B cell (primary cell): ENCODE results near the gene DAB1. TPM values are rescaled to one million over a fixed set of nuclear protein-coding genes. Genes with fewer than 3 reads are reported as not detected.

Experiments used
- ATAC-seq: fragments of 200-7000 bp; cut with Tn5 transposase; one replicate; pipeline ENCODE4 v1.10.0; 2021; ENCODE audit warnings: low read depth, mild to moderate bottlenecking, moderate number of reproducible peaks, moderate library complexity
- CTCF ChIA-PET: fragments of 350-600 bp; sonication (Branson Sonifier 250); formaldehyde crosslinking; loops from one replicate; lab custom pipeline; 2021; ENCODE audit warnings: antibody characterized with exemption, inconsistent platforms; lab: Charles Lee
- POLR2A ChIA-PET: fragments of 350-600 bp; sonication (Branson Sonifier 250); formaldehyde crosslinking; loops from one replicate; lab custom pipeline; 2021; ENCODE audit warnings: antibody characterized with exemption; lab: Charles Lee
- DNase-seq: peaks from one replicate; pipeline ENCODE4 v3.0.0; 2013
- H2AFZ ChIP-seq: 2 replicates; pipeline ENCODE4 v1.6.1; 2012; ENCODE audit warnings: mild to moderate bottlenecking, low read depth, low read length; ENCODE audit not compliant: insufficient read depth, poor library complexity, severe bottlenecking
- H3K27ac ChIP-seq, 2 donors: 1 replicate in 1 of 2; 2 replicates in 1 of 2; pipeline ENCODE4 v1.5.1; 2012 to 2013; ENCODE audit warnings: low read length in 2 of 2, mild to moderate bottlenecking in 2 of 2, moderate library complexity in 1 of 2
- H3K27me3 ChIP-seq, 4 experiments: fragments of 200-600 bp in 1 of 4; sonication (generic) in 1 of 4; replicated peaks in 1 of 4; 1 replicate in 2 of 4; 2 replicates in 2 of 4; pipeline versions ENCODE4 v1.6.1 to v1.7.0; 2013 to 2016; ENCODE audit warnings: low read length in 3 of 4, mild to moderate bottlenecking in 2 of 4, mixed read lengths in 1 of 4, moderate library complexity in 1 of 4; ENCODE audit not compliant: insufficient read depth in 4 of 4, control insufficient read depth in 3 of 4; ENCODE audit errors: control extremely low read depth in 1 of 4
- H3K36me3 ChIP-seq, 2 experiments: replicated peaks in 1 of 2; 1 replicate in 1 of 2; 2 replicates in 1 of 2; pipeline versions ENCODE4 v1.6.1 to v1.7.1; 2013; ENCODE audit warnings: low read length in 1 of 2; ENCODE audit not compliant: insufficient read depth in 2 of 2, control insufficient read depth in 1 of 2; ENCODE audit errors: control extremely low read depth in 1 of 2, extremely low read depth in 1 of 2
- H3K4me1 ChIP-seq, 2 donors: fragments of 200-600 bp in 1 of 2; sonication (generic) in 1 of 2; 1 replicate in 1 of 2; 2 replicates in 1 of 2; pipeline versions ENCODE4 v1.5.1 to v1.6.1; 2013 to 2017; ENCODE audit warnings: low read length in 2 of 2; ENCODE audit not compliant: control insufficient read depth in 2 of 2, insufficient read depth in 2 of 2
- H3K4me2 ChIP-seq: replicated peaks from 2 replicates; pipeline ENCODE3; 2012; ENCODE audit warnings: mild to moderate bottlenecking, low read depth, low read length; ENCODE audit not compliant: poor library complexity, severe bottlenecking
- H3K4me3 ChIP-seq, 5 experiments: fragments of 200-600 bp in 1 of 5; sonication (generic) in 1 of 5; 1 replicate in 3 of 5; 2 replicates in 2 of 5; pipeline versions ENCODE4 v1.5.1 to v1.7.0; 2011 to 2016; ENCODE audit warnings: low read length in 4 of 5, mild to moderate bottlenecking in 4 of 5, low read depth in 2 of 5, control low read depth in 1 of 5, moderate library complexity in 1 of 5; ENCODE audit not compliant: insufficient read depth in 1 of 5; ENCODE audit errors: control extremely low read depth in 1 of 5, extremely low read depth in 1 of 5
- H3K79me2 ChIP-seq: fragments of 200-600 bp; sonication (generic); one replicate; pipeline ENCODE4 v1.6.0; 2016; ENCODE audit warnings: low read length; ENCODE audit not compliant: control insufficient read depth, insufficient read depth
- H3K9ac ChIP-seq: fragments of 200-600 bp; sonication (generic); 2 replicates; pipeline ENCODE4 v1.6.1; 2017; ENCODE audit warnings: mild to moderate bottlenecking, low read length, moderate library complexity
- H3K9me3 ChIP-seq, 3 donors: one replicate each; pipeline versions ENCODE4 v1.6.1 to v1.7.1; 2013; ENCODE audit warnings: low read length in 2 of 3; ENCODE audit not compliant: control insufficient read depth in 2 of 3, insufficient read depth in 1 of 3; ENCODE audit errors: control extremely low read depth in 1 of 3
- H4K20me1 ChIP-seq: 2 replicates; pipeline ENCODE4 v1.6.0; 2012; ENCODE audit warnings: mild to moderate bottlenecking, low read length; ENCODE audit not compliant: insufficient read depth, control insufficient read depth, poor library complexity, severe bottlenecking
- H3K27ac Mint-ChIP-seq: one replicate; pipeline ENCODE4 v1.8.0; 2021; ENCODE audit warnings: mixed read lengths
- H3K27me3 Mint-ChIP-seq: one replicate; pipeline ENCODE4 v1.8.0; 2021; ENCODE audit warnings: mixed read lengths
- H3K4me1 Mint-ChIP-seq: one replicate; pipeline ENCODE4 v1.8.0; 2021; ENCODE audit warnings: mixed read lengths
- H3K4me3 Mint-ChIP-seq: one replicate; pipeline ENCODE4 v1.8.0; 2021; ENCODE audit warnings: mixed read lengths
- H3K9me3 Mint-ChIP-seq: one replicate; pipeline ENCODE4 v1.8.0; 2022; ENCODE audit warnings: mixed read lengths; ENCODE audit not compliant: insufficient read depth
- CTCF ChIP-seq: fragments of 200-600 bp; IDR thresholded peaks from one replicate; pipeline ENCODE4 v1.8.0; 2022; ENCODE audit warnings: antibody characterized with exemption, mild to moderate bottlenecking
- EZH2 ChIP-seq: IDR thresholded peaks from 2 replicates; pipeline ENCODE4 v1.6.1; 2012; ENCODE audit warnings: borderline replicate concordance, low read depth, mild to moderate bottlenecking, moderate library complexity, low read length; ENCODE audit not compliant: insufficient read depth, poor library complexity, severe bottlenecking
- WGBS: methylation state at CpG from one replicate; pipeline ENCODE4 v1.1.5; 2013; ENCODE audit warnings: missing lambda C conversion rate; ENCODE audit not compliant: insufficient coverage; 5-methylcytosine and 5-hydroxymethylcytosine counted together
- intact Hi-C: fragments of 100-400 bp; cut with micrococcal nuclease; formaldehyde crosslinking; loops from one replicate; pipeline ENCODE4 v1.10.0; 2022
- polyA minus RNA-seq: library from RNA; depleted of rRNA, polyadenylated mRNA; stranded (reverse); fragments of >200 nt; gene quantifications from 2 replicates; pipeline ENCODE4 v1.2.3, GENCODE V29; 2012
- polyA plus RNA-seq: library from polyadenylated mRNA; depleted of rRNA; stranded (reverse); fragments of >200 nt; gene quantifications from 2 replicates; pipeline ENCODE4 v1.2.3, GENCODE V29; 2012
- total RNA-seq, 2 donors: library from RNA; stranded (reverse); fragments of 120-200 nt in 1 of 2; gene quantifications; 1 replicate in 1 of 2; 2 replicates in 1 of 2; pipeline versions ENCODE4 v1.2.3 to v1.2.4, GENCODE V29; 2013 to 2022

DAB1 gene
- not detected in 2 replicates for total RNA-seq
- 0.19 TPM for total RNA-seq (2013)
- polyA plus RNA-seq = not detected in 2 replicates
- polyA minus RNA-seq = 0.36 TPM in 1 of 2 replicates, not detected in the other

GRCh38 chr1:57423656-57424211 lies at the start of gene DAB1:
DAB1 (minus strand) TSS chr1:57424060; CDS start chr1:57291030, 133,030 bp downstream.
- no peak for TF ChIP-seq CTCF
- no peak for TF ChIP-seq EZH2
- H3K27ac ChIP-seq = no peak within 1 kb of the TSS
- no peak for DNase-seq
- H4K20me1 ChIP-seq = no peaks in the 10 kb centered on the region
- no peak within 1 kb of the TSS for H3K4me2 ChIP-seq
- no peaks in the 10 kb centered on the region for H3K36me3 ChIP-seq
- H3K4me3 ChIP-seq = no peak within 1 kb of the TSS
- 6% methylated on average over 61 of the region's 64 CpGs for WGBS
- H3K9me3 ChIP-seq = peaks cover 0 to 6% (median 1%) of the 10 kb centered on the region in 3 donors
- Mint-ChIP-seq H3K4me1 (peaks cover 6% of the 10 kb centered on the region), H3K27me3 (peaks cover 63% of the 10 kb centered on the region), H3K27ac (no peak within 1 kb of the TSS), H3K9me3 (no peaks in the 10 kb centered on the region), H3K4me3 (no peak within 1 kb of the TSS)
- intact Hi-C loops = no loop called here
- no peak within 1 kb of the TSS for H2AFZ ChIP-seq
- peaks cover 0 to 2% of the 10 kb centered on the region in 2 donors for H3K4me1 ChIP-seq
- no peak within 1 kb of the TSS for H3K9ac ChIP-seq
- ChIA-PET CTCF (no interaction called here), POLR2A (no interaction called here)
- no peaks in the 10 kb centered on the region for H3K79me2 ChIP-seq
- ATAC-seq = no peak
- peaks cover 0 to 35% (median 14%) of the 10 kb centered on the region in 4 experiments for H3K27me3 ChIP-seq

- Histone ChIP-seq H3K4me1 (no peaks in the 10 kb centered on the region), H3K9ac (no peak overlapping the region), H2AFZ (no peak overlapping the region), H4K20me1 (no peaks in the 10 kb centered on the region), H3K27ac (no peak overlapping the region), H3K79me2 (no peaks in the 10 kb centered on the region), H3K4me2 (no peak overlapping the region), H3K36me3 (no peaks in the 10 kb centered on the region), H3K27me3 (no peaks in the 10 kb centered on the region), H3K9me3 (peaks cover 0 to 2% (median 0%) of the 10 kb centered on the region in 3 donors), H3K4me3 (no peak overlapping the region)
- DNase-seq (no peak), ATAC-seq (no peak)
- ChIA-PET CTCF (no interaction called here), POLR2A (no interaction called here)
- H3K4me1 Mint-ChIP-seq = no peaks in the 10 kb centered on the region
- TF ChIP-seq EZH2 (no peak), CTCF (no peak)
- intact Hi-C loops = no loop called here
- H3K4me3 Mint-ChIP-seq = no peak overlapping the region
- no peak overlapping the region for H3K27ac Mint-ChIP-seq
- 100% methylated on average over 5 of the region's 5 CpGs for WGBS
- no peaks in the 10 kb centered on the region for H3K27me3 Mint-ChIP-seq
- no peaks in the 10 kb centered on the region for H3K9me3 Mint-ChIP-seq
Measured at GRCh38 chr1:57473448-57473847, 49.6 kb upstream of the DAB1 start.
